ENCODE measurements around the gene ZFP36L1. TPM values are rescaled to one million over a fixed set of nuclear protein-coding genes. Genes with fewer than 3 reads are reported as not detected.

ZFP36L1 gene
- total RNA-seq, 2 experiments from 2014 or later: 103 to 107 TPM

GRCh38 chr14:68822926-68823325, 30.1 kb upstream of the ZFP36L1 start:
- peak overlapping the region; percentile 16 for H3K27ac Mint-ChIP-seq
- intact Hi-C loops (cut with micrococcal nuclease): no loop called here
- no peaks in the 10 kb centered on the region for H3K9me3 Mint-ChIP-seq
- ChIA-PET CTCF (interaction anchor here (0.6 to 12.0 kb wide), 8 partner anchors 8 to 889 kb away, joined by 3 to 107 read pairs (median 4); no protein-coding TSS in a partner anchor), POLR2A (interaction anchor here (1.9 kb wide), 1 partner anchor 28 kb away, joined by 5 read pairs; no protein-coding TSS in a partner anchor)
- DNase-seq: no peak
- H3K4me3 Mint-ChIP-seq: no peak overlapping the region
- H3K4me1 Mint-ChIP-seq (ENCODE audit: low read depth): peaks cover 36% of the 10 kb centered on the region
- H3K27me3 Mint-ChIP-seq: no peaks in the 10 kb centered on the region
- no peaks in the 10 kb centered on the region for H3K36me3 Mint-ChIP-seq

GRCh38 chr14:68822132-68822651, 29.3 kb upstream of the ZFP36L1 start:
- DNase-seq: peak; percentile 63
- ChIA-PET CTCF (interaction anchor here (1.1 to 12.7 kb wide), 6 partner anchors 7 to 877 kb away, joined by 3 to 218 read pairs (median 8); partner anchors contain the start of gene ZFP36L1), POLR2A (interaction anchor here (1.9 to 3.7 kb wide), 2 partner anchors 27 to 31 kb away, joined by 5 to 43 read pairs; partner anchors contain the start of gene ZFP36L1)
- Mint-ChIP-seq H3K27ac (no peak overlapping the region), H3K27me3 (no peaks in the 10 kb centered on the region), H3K4me1 (ENCODE audit: low read depth) (peaks cover 36% of the 10 kb centered on the region), H3K4me3 (no peak overlapping the region), H3K9me3 (no peaks in the 10 kb centered on the region), H3K36me3 (no peaks in the 10 kb centered on the region)
- intact Hi-C loops (cut with micrococcal nuclease): no loop called here

GRCh38 chr14:68820999-68821683, 28.3 kb upstream of the ZFP36L1 start:
- no peak overlapping the region for H3K4me3 Mint-ChIP-seq
- H3K36me3 Mint-ChIP-seq: no peaks in the 10 kb centered on the region
- intact Hi-C loops (cut with micrococcal nuclease): loop anchor here (1.0 kb wide), 1 partner anchor 19 kb away; no protein-coding TSS in a partner anchor
- peaks cover 42% of the 10 kb centered on the region for H3K4me1 Mint-ChIP-seq (ENCODE audit: low read depth)
- DNase-seq: peak; percentile 57
- ChIA-PET POLR2A (interaction anchor here (1.0 to 3.7 kb wide), 3 partner anchors 25 to 39 kb away, joined by 3 to 43 read pairs (median 15); partner anchors contain the start of gene ZFP36L1), CTCF (interaction anchor here (0.6 to 12.7 kb wide), 8 partner anchors 20 to 888 kb away, joined by 3 to 218 read pairs (median 6); partner anchors contain the start of gene ZFP36L1)
- H3K27ac Mint-ChIP-seq: peak overlapping the region; percentile 70
- H3K27me3 Mint-ChIP-seq: no peaks in the 10 kb centered on the region
- no peaks in the 10 kb centered on the region for H3K9me3 Mint-ChIP-seq

GRCh38 chr14:68820536-68820935, 27.7 kb upstream of the ZFP36L1 start:
- DNase-seq: peak; percentile 60
- CTCF ChIA-PET: interaction anchor here (0.9 to 12.7 kb wide), 8 partner anchors 20 to 887 kb away, joined by 3 to 218 read pairs (median 6); partner anchors contain the start of gene ZFP36L1
- intact Hi-C loops (cut with micrococcal nuclease): no loop called here
- Mint-ChIP-seq H3K36me3 (no peaks in the 10 kb centered on the region), H3K4me1 (ENCODE audit: low read depth) (peaks cover 43% of the 10 kb centered on the region), H3K27me3 (no peaks in the 10 kb centered on the region), H3K4me3 (peak overlapping the region; percentile 39), H3K9me3 (no peaks in the 10 kb centered on the region), H3K27ac (peak overlapping the region; percentile 70)
- POLR2A ChIA-PET: interaction anchor here (2.6 to 3.7 kb wide), 2 partner anchors 25 to 29 kb away, joined by 15 to 43 read pairs; partner anchors contain the start of gene ZFP36L1

GRCh38 chr14:68820119-68820518, 27.3 kb upstream of the ZFP36L1 start:
- intact Hi-C loops (cut with micrococcal nuclease): no loop called here
- peak overlapping the region; percentile 39 for H3K4me3 Mint-ChIP-seq
- H3K27me3 Mint-ChIP-seq: no peaks in the 10 kb centered on the region
- POLR2A ChIA-PET: interaction anchor here (1.0 to 3.7 kb wide), 3 partner anchors 24 to 38 kb away, joined by 3 to 43 read pairs (median 15); partner anchors contain the start of gene ZFP36L1
- peak overlapping the region; percentile 70 for H3K27ac Mint-ChIP-seq
- CTCF ChIA-PET: interaction anchor here (1.0 to 12.7 kb wide), 8 partner anchors 19 to 887 kb away, joined by 3 to 218 read pairs (median 7); partner anchors contain the start of gene ZFP36L1
- H3K36me3 Mint-ChIP-seq: no peaks in the 10 kb centered on the region
- peaks cover 47% of the 10 kb centered on the region for H3K4me1 Mint-ChIP-seq (ENCODE audit: low read depth)
- no peaks in the 10 kb centered on the region for H3K9me3 Mint-ChIP-seq
- DNase-seq: no peak

GRCh38 chr14:68819260-68819691, 26.4 kb upstream of the ZFP36L1 start:
- ChIA-PET POLR2A (interaction anchor here (1.0 to 3.7 kb wide), 5 partner anchors 23 to 100 kb away, joined by 3 to 43 read pairs (median 4); partner anchors contain the start of gene ZFP36L1), CTCF (interaction anchor here (1.0 to 12.7 kb wide), 7 partner anchors 24 to 886 kb away, joined by 3 to 218 read pairs (median 39); partner anchors contain the start of gene ZFP36L1)
- H3K4me1 Mint-ChIP-seq (ENCODE audit: low read depth): peaks cover 53% of the 10 kb centered on the region
- peak overlapping the region; percentile 69 for H3K27ac Mint-ChIP-seq
- H3K4me3 Mint-ChIP-seq: no peak overlapping the region
- intact Hi-C loops (cut with micrococcal nuclease): loop anchor here (10.0 kb wide), 2 partner anchors 414 to 1004 kb away; partner anchors contain the start of genes RAD51B and ZFYVE26
- H3K36me3 Mint-ChIP-seq: no peaks in the 10 kb centered on the region
- DNase-seq: peak; percentile 72
- no peaks in the 10 kb centered on the region for H3K27me3 Mint-ChIP-seq
- no peaks in the 10 kb centered on the region for H3K9me3 Mint-ChIP-seq

- CTCF ChIA-PET: interaction anchor here (0.7 to 12.7 kb wide), 16 partner anchors 11 to 884 kb away, joined by 3 to 218 read pairs (median 16); partner anchors contain the start of gene ZFP36L1
Observed at GRCh38 chr14:68817506-68818212, 24.8 kb upstream of the ZFP36L1 start.

GRCh38 chr14:68816943-68817430, 24.1 kb upstream of the ZFP36L1 start:
- Mint-ChIP-seq H3K36me3 (no peaks in the 10 kb centered on the region), H3K9me3 (no peaks in the 10 kb centered on the region), H3K27me3 (no peaks in the 10 kb centered on the region), H3K27ac (peak overlapping the region; percentile 93), H3K4me3 (peak overlapping the region; percentile 77), H3K4me1 (ENCODE audit: low read depth) (peaks cover 71% of the 10 kb centered on the region)
- DNase-seq: no peak
- intact Hi-C loops (cut with micrococcal nuclease): loop anchor here (1.0 to 10.0 kb wide), 7 partner anchors 21 to 1002 kb away; partner anchors contain the start of genes RAD51B and ZFYVE26
- POLR2A ChIA-PET: interaction anchor here (1.0 to 9.3 kb wide), 6 partner anchors 21 to 579 kb away, joined by 3 to 163 read pairs (median 10); partner anchors contain the start of gene ZFP36L1
- CTCF ChIA-PET: interaction anchor here (0.8 to 12.7 kb wide), 23 partner anchors 10 to 1142 kb away, joined by 3 to 218 read pairs (median 7); partner anchors contain the start of genes VTI1B and ZFP36L1

More at GRCh38 chr14:68817506-68818212, 24.8 kb upstream of the ZFP36L1 start:
- Mint-ChIP-seq H3K27ac (no peak overlapping the region), H3K9me3 (no peaks in the 10 kb centered on the region), H3K36me3 (no peaks in the 10 kb centered on the region), H3K27me3 (no peaks in the 10 kb centered on the region), H3K4me3 (no peak overlapping the region), H3K4me1 (ENCODE audit: low read depth) (peaks cover 67% of the 10 kb centered on the region)
- DNase-seq: no peak
- intact Hi-C loops (cut with micrococcal nuclease): loop anchor here (2.0 to 10.0 kb wide), 4 partner anchors 103 to 1003 kb away; partner anchors contain the start of genes RAD51B and ZFYVE26
- POLR2A ChIA-PET: interaction anchor here (7.2 to 9.3 kb wide), 2 partner anchors 22 to 27 kb away, joined by 121 to 163 read pairs; partner anchors contain the start of gene ZFP36L1

GRCh38 chr14:68816183-68816942, 23.5 kb upstream of the ZFP36L1 start:
- peak; percentile 93 for DNase-seq
- ChIA-PET POLR2A (interaction anchor here (0.7 to 9.3 kb wide), 10 partner anchors 18 to 1000 kb away, joined by 3 to 163 read pairs (median 4); partner anchors contain the start of genes ZFP36L1 and ZFYVE26), CTCF (interaction anchor here (0.5 to 12.7 kb wide), 35 partner anchors 9 to 1142 kb away, joined by 3 to 218 read pairs (median 5); partner anchors contain the start of genes VTI1B and ZFP36L1)
- intact Hi-C loops (cut with micrococcal nuclease): loop anchor here (1.0 to 10.0 kb wide), 7 partner anchors 20 to 1002 kb away; partner anchors contain the start of genes RAD51B and ZFYVE26
- Mint-ChIP-seq H3K27me3 (no peaks in the 10 kb centered on the region), H3K27ac (peak overlapping the region; percentile 93), H3K4me1 (ENCODE audit: low read depth) (peaks cover 70% of the 10 kb centered on the region), H3K36me3 (no peaks in the 10 kb centered on the region), H3K4me3 (peak overlapping the region; percentile 77), H3K9me3 (no peaks in the 10 kb centered on the region)

All from activated CD4-positive, alpha-beta memory T cell treated with anti-CD3 and anti-CD28 coated beads for 36 hours (primary cell).